WTC11 (cell line): ENCODE data around the gene RTKN. TPM values are rescaled to one million over a fixed set of nuclear protein-coding genes. Genes with fewer than 3 reads are reported as not detected.

Source experiments
- ATAC-seq: fragments of 200-7000 bp; cut with Tn5 transposase; 2 replicates; pipeline ENCODE4 v1.10.0; 2021; ENCODE audit warnings: mild to moderate bottlenecking, moderate library complexity
- CTCF ChIA-PET: fragments of 300-600 bp; sonication (Branson Sonifier 250); formaldehyde crosslinking; loops from one replicate; lab custom pipeline; 2021; ENCODE audit warnings: antibody characterized with exemption; lab: Charles Lee
- POLR2A ChIA-PET: fragments of 350-600 bp; sonication (Branson Sonifier 250); formaldehyde crosslinking; loops from one replicate; lab custom pipeline; 2021; ENCODE audit warnings: antibody characterized with exemption; lab: Charles Lee
- DNase-seq: peaks from one replicate; pipeline ENCODE4 v3.0.0; 2021; ENCODE audit warnings: low spot score
- H3K27ac Mint-ChIP-seq: 2 replicates; pipeline ENCODE4 v1.8.0; 2021; ENCODE audit warnings: mixed read lengths
- H3K27me3 Mint-ChIP-seq: 2 replicates; pipeline ENCODE4 v1.8.0; 2021; ENCODE audit warnings: low read depth, mild to moderate bottlenecking, moderate library complexity, mixed read lengths
- H3K36me3 Mint-ChIP-seq: 2 replicates; pipeline ENCODE4 v1.8.0; 2021; ENCODE audit warnings: mixed read lengths
- H3K4me1 Mint-ChIP-seq: 2 replicates; pipeline ENCODE4 v1.8.0; 2022; ENCODE audit warnings: mixed read lengths
- H3K4me3 Mint-ChIP-seq: 2 replicates; pipeline ENCODE4 v1.8.0; 2021; ENCODE audit warnings: mild to moderate bottlenecking, moderate library complexity, mixed read lengths
- H3K9me3 Mint-ChIP-seq: 2 replicates; pipeline ENCODE4 v1.8.0; 2021; ENCODE audit warnings: mixed read lengths
- CREB1 ChIP-seq: sonication (generic); formaldehyde crosslinking; IDR thresholded peaks from 2 replicates; pipeline ENCODE4 v1.8.0; 2023; ENCODE audit warnings: mild to moderate bottlenecking, missing genetic modification reagents
- E2F4 ChIP-seq: sonication (generic); formaldehyde crosslinking; IDR thresholded peaks from 2 replicates; pipeline ENCODE4 v1.8.1; 2022; ENCODE audit warnings: low read depth, mild to moderate bottlenecking, moderate library complexity, missing genetic modification reagents, borderline replicate concordance
- E2F5 ChIP-seq: sonication (generic); formaldehyde crosslinking; IDR thresholded peaks from 2 replicates; pipeline ENCODE4 v1.8.1; 2022; ENCODE audit warnings: mild to moderate bottlenecking, moderate library complexity, missing genetic modification reagents
- ELF4 ChIP-seq: sonication (generic); formaldehyde crosslinking; IDR thresholded peaks from 2 replicates; pipeline ENCODE4 v1.8.1; 2022; ENCODE audit warnings: low read depth, mild to moderate bottlenecking, moderate library complexity, missing genetic modification reagents
- ESRRA ChIP-seq: sonication (generic); formaldehyde crosslinking; IDR thresholded peaks from 2 replicates; pipeline ENCODE4 v1.8.1; 2022; ENCODE audit warnings: mild to moderate bottlenecking, missing genetic modification reagents, borderline replicate concordance
- ETV6 ChIP-seq: sonication (generic); formaldehyde crosslinking; IDR thresholded peaks from 2 replicates; pipeline ENCODE4 v1.8.1; 2022; ENCODE audit warnings: mild to moderate bottlenecking, missing genetic modification reagents
- FOXK1 ChIP-seq: sonication (generic); formaldehyde crosslinking; IDR thresholded peaks from 2 replicates; pipeline ENCODE4 v1.8.0; 2022; ENCODE audit warnings: mild to moderate bottlenecking, moderate library complexity, missing genetic modification reagents
- FOXP4 ChIP-seq: sonication (generic); formaldehyde crosslinking; IDR thresholded peaks from 2 replicates; pipeline ENCODE4 v1.8.0; 2022; ENCODE audit warnings: mild to moderate bottlenecking, missing genetic modification reagents
- GABPB1 ChIP-seq: sonication (generic); formaldehyde crosslinking; IDR thresholded peaks from 2 replicates; pipeline ENCODE4 v1.8.1; 2023; ENCODE audit warnings: mild to moderate bottlenecking, missing genetic modification reagents
- HMGXB4 ChIP-seq: sonication (generic); formaldehyde crosslinking; IDR thresholded peaks from 2 replicates; pipeline ENCODE4 v1.8.1; 2023; ENCODE audit warnings: mild to moderate bottlenecking, moderate library complexity, missing genetic modification reagents
- JUN ChIP-seq: sonication (generic); formaldehyde crosslinking; IDR thresholded peaks from 2 replicates; pipeline ENCODE4 v1.8.0; 2023; ENCODE audit warnings: mild to moderate bottlenecking, missing genetic modification reagents
- KAT7 ChIP-seq: sonication (generic); formaldehyde crosslinking; IDR thresholded peaks from 2 replicates; pipeline ENCODE4 v1.8.1; 2023; ENCODE audit warnings: missing genetic modification reagents, mild to moderate bottlenecking, borderline replicate concordance
- NR1H2 ChIP-seq: sonication (generic); formaldehyde crosslinking; IDR thresholded peaks from 2 replicates; pipeline ENCODE4 v1.9.0; 2021; ENCODE audit warnings: mild to moderate bottlenecking, moderate library complexity, missing genetic modification reagents
- PRDM15 ChIP-seq: sonication (generic); formaldehyde crosslinking; IDR thresholded peaks from 2 replicates; pipeline ENCODE4 v1.8.0; 2022; ENCODE audit warnings: missing genetic modification reagents
- SP1 ChIP-seq: sonication (generic); formaldehyde crosslinking; conservative IDR thresholded peaks from 2 replicates; pipeline ENCODE4 v1.8.1; 2022; ENCODE audit warnings: missing genetic modification reagents
- USF2 ChIP-seq: sonication (generic); formaldehyde crosslinking; IDR thresholded peaks from 2 replicates; pipeline ENCODE4 v1.8.1; 2023; ENCODE audit warnings: mild to moderate bottlenecking, missing genetic modification reagents, moderate library complexity
- ZNF263 ChIP-seq: sonication (generic); formaldehyde crosslinking; IDR thresholded peaks from 2 replicates; pipeline ENCODE4 v1.8.1; 2022; ENCODE audit warnings: low read depth, mild to moderate bottlenecking, moderate library complexity, missing genetic modification reagents
- ZNF281 ChIP-seq: sonication (generic); formaldehyde crosslinking; IDR thresholded peaks from 2 replicates; pipeline ENCODE4 v1.8.0; 2023; ENCODE audit warnings: mild to moderate bottlenecking, missing genetic modification reagents
- ZSCAN18 ChIP-seq: fragments of 250-450 bp; sonication (Bioruptor Pico); IDR thresholded peaks from 2 replicates; pipeline ENCODE4 v2.1.2; 2022; ENCODE audit warnings: mild to moderate bottlenecking, moderate library complexity
- total RNA-seq: library from RNA; stranded (reverse); gene quantifications from 3 replicates; pipeline ENCODE4 v1.2.3, GENCODE V29; 2021

The RTKN gene
- total RNA-seq, 1 experiment from 2014 or later, result 80.1 TPM

GRCh38 chr2:74440378-74441169, 1.2 kb downstream of the RTKN start:
- peak overlapping the region; percentile 100 for H3K27ac Mint-ChIP-seq
- ChIA-PET CTCF (interaction anchor here (0.6 to 2.3 kb wide), 14 partner anchors 9 to 191 kb away, joined by 3 to 19 read pairs (median 6); partner anchors contain the start of genes C2orf81, MOGS, WBP1 and WDR54), POLR2A (interaction anchor here (0.5 to 2.5 kb wide), 13 partner anchors 8 to 1124 kb away, joined by 3 to 29 read pairs (median 3); partner anchors contain the start of genes C2orf81, INO80B, WBP1 and WDR54)
- H3K27me3 Mint-ChIP-seq, result peaks cover 12% of the 10 kb centered on the region
- peak overlapping the region; percentile 99 for H3K4me3 Mint-ChIP-seq
- peaks cover 41% of the 10 kb centered on the region for H3K4me1 Mint-ChIP-seq
- H3K36me3 Mint-ChIP-seq, result peaks cover 4% of the 10 kb centered on the region; the same call in 1 of the 2 replicates
- peak; percentile 83 for DNase-seq
- peak; percentile 76 for ATAC-seq
- H3K9me3 Mint-ChIP-seq, result no peaks in the 10 kb centered on the region
- TF ChIP-seq ELF4 (CRISPR knock-in tag), result 0 out of 2 replicates have a peak, but pooled peaks have one; percentile 70
- TF ChIP-seq NR1H2 (CRISPR knock-in tag), result no peak
- peak; percentile 93 for TF ChIP-seq PRDM15
- no peak for TF ChIP-seq ZNF263 (CRISPR knock-in tag)
- TF ChIP-seq ZSCAN18 (CRISPR knock-in tag), result no peak
- peak; percentile 77; the same call in 1 of the 2 replicates for TF ChIP-seq E2F5
- TF ChIP-seq ESRRA (CRISPR knock-in tag), result peak; percentile 96; the same call in 1 of the 2 replicates
- peak; percentile 57; the same call in 1 of the 2 replicates for TF ChIP-seq ETV6
- peak; percentile 7; the same call in 1 of the 2 replicates for TF ChIP-seq FOXK1 (CRISPR knock-in tag)
- TF ChIP-seq E2F4 (CRISPR knock-in tag), result no peak
- TF ChIP-seq GABPB1 (CRISPR knock-in tag), result peak; percentile 72
- TF ChIP-seq SP1 (CRISPR knock-in tag), result peak; percentile 73
- TF ChIP-seq FOXP4 (CRISPR knock-in tag), result peak; percentile 39; the same call in 1 of the 2 replicates
- TF ChIP-seq CREB1, result 0 out of 2 replicates have a peak, but pooled peaks have one; percentile 33
- no peak; the same call in 1 of the 2 replicates for TF ChIP-seq ZNF281
- TF ChIP-seq KAT7 (CRISPR knock-in tag), result 0 out of 2 replicates have a peak, but pooled peaks have one; percentile 35
- TF ChIP-seq JUN (CRISPR knock-in tag), result no peak
- TF ChIP-seq USF2, result no peak
- TF ChIP-seq HMGXB4 (CRISPR knock-in tag), result peak; percentile 31
